Activated CD8-positive, alpha-beta T cell treated with anti-CD3 and anti-CD28 coated beads for 36 hours (primary cell): ENCODE data around the gene ATP2B2. TPM values are rescaled to one million over a fixed set of nuclear protein-coding genes. Genes with fewer than 3 reads are reported as not detected.

Experiments
- ATAC-seq: fragments of 200-7000 bp; cut with Tn5 transposase; one replicate; pipeline ENCODE4 v1.10.0; 2021; ENCODE audit warnings: mild to moderate bottlenecking, moderate library complexity
- CTCF ChIA-PET: fragments of 350-600 bp; sonication (Branson Sonifier 250); formaldehyde crosslinking; loops from one replicate; lab custom pipeline; 2021; ENCODE audit warnings: antibody characterized with exemption; lab: Charles Lee
- POLR2A ChIA-PET: fragments of 350-600 bp; sonication (Branson Sonifier 250); formaldehyde crosslinking; loops from one replicate; lab custom pipeline; 2021; ENCODE audit warnings: antibody characterized with exemption; lab: Charles Lee
- DNase-seq: peaks from one replicate; pipeline ENCODE4 v3.0.0-alpha.2; 2020
- H3K27ac Mint-ChIP-seq: one replicate; pipeline ENCODE4 v1.8.0; 2021; ENCODE audit warnings: mild to moderate bottlenecking, mixed read lengths
- H3K27me3 Mint-ChIP-seq: one replicate; pipeline ENCODE4 v1.8.0; 2021; ENCODE audit warnings: mixed read lengths
- H3K36me3 Mint-ChIP-seq: one replicate; pipeline ENCODE4 v1.8.0; 2021; ENCODE audit warnings: low read depth, mixed read lengths
- H3K4me1 Mint-ChIP-seq: one replicate; pipeline ENCODE4 v1.8.0; 2021; ENCODE audit warnings: low read depth, mixed read lengths
- H3K4me3 Mint-ChIP-seq: one replicate; pipeline ENCODE4 v1.8.0; 2021; ENCODE audit warnings: mild to moderate bottlenecking, moderate library complexity, mixed read lengths
- H3K9me3 Mint-ChIP-seq: one replicate; pipeline ENCODE4 v1.8.0; 2021; ENCODE audit warnings: mixed read lengths
- intact Hi-C: fragments of 100-400 bp; cut with micrococcal nuclease; formaldehyde crosslinking; loops from one replicate; pipeline ENCODE4 v1.10.0; 2022
- total RNA-seq, 2 experiments: library from RNA; stranded (reverse); gene quantifications; one replicate each; pipeline ENCODE4 v1.2.3, GENCODE V29; 2021
- TF ChIP-seq, protein P1 (sequence below): fragments of 200-600 bp; IDR thresholded peaks from one replicate; pipeline ENCODE4 v1.8.0; 2022; ENCODE audit warnings: antibody characterized with exemption, mild to moderate bottlenecking

ATP2B2 gene
- total RNA-seq, 2 experiments from 2014 or later = not detected

DNA sequence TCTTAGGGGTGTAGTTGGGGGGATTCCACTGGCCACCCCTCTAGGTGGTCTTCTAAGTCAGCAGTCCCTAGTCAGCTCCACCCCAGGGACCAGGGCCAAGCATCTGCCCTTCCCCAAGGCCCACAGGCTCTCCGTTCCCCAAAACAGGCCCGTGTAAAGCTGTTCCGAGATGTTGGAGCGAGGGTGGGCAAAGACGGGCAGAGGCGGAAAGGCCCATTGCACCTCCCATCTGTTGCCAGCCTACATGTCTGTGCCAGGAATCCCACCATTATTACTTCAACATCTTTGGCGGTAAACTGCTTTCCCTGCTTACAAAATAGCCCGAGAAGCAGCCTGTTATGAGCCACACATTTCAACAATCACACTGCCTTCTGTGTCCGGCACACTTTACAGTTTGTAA, 1.9 kb upstream of the ATP2B2 start:
- ChIA-PET POLR2A (no interaction called here), CTCF (no interaction called here)
- Mint-ChIP-seq H3K9me3 (no peaks in the 10 kb centered on the region), H3K27me3 (peaks cover 16% of the 10 kb centered on the region), H3K36me3 (no peaks in the 10 kb centered on the region), H3K27ac (no peak overlapping the region), H3K4me1 (peaks cover 4% of the 10 kb centered on the region), H3K4me3 (no peak overlapping the region)
- TF ChIP-seq, protein P1, sequence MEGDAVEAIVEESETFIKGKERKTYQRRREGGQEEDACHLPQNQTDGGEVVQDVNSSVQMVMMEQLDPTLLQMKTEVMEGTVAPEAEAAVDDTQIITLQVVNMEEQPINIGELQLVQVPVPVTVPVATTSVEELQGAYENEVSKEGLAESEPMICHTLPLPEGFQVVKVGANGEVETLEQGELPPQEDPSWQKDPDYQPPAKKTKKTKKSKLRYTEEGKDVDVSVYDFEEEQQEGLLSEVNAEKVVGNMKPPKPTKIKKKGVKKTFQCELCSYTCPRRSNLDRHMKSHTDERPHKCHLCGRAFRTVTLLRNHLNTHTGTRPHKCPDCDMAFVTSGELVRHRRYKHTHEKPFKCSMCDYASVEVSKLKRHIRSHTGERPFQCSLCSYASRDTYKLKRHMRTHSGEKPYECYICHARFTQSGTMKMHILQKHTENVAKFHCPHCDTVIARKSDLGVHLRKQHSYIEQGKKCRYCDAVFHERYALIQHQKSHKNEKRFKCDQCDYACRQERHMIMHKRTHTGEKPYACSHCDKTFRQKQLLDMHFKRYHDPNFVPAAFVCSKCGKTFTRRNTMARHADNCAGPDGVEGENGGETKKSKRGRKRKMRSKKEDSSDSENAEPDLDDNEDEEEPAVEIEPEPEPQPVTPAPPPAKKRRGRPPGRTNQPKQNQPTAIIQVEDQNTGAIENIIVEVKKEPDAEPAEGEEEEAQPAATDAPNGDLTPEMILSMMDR = no peak
- no peak for ATAC-seq
- intact Hi-C loops = no loop called here
- DNase-seq = no peak

DNA sequence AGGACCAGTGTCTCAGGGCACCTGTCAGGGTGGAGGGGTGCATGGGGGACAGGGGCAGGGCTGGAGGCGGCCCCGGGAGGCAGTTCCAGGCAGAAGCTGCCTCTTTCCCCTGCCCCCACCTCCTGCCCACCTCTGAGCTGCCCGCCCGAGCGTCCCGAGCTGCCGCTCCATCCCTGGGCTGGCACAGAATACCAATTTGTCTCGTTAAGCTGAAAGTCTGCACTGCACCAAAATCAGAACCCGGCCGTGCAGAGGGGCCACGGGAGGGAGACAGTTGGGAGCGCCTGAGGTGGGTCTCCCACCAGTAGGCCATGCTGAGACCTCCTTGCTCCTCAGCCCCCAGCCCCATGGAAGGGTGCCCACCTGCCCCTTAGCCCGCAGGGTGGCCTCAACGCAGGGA, 1.3 kb upstream of the ATP2B2 start:
- Mint-ChIP-seq H3K36me3 (no peaks in the 10 kb centered on the region), H3K9me3 (no peaks in the 10 kb centered on the region), H3K4me3 (no peak overlapping the region), H3K4me1 (peaks cover 4% of the 10 kb centered on the region), H3K27ac (no peak overlapping the region), H3K27me3 (peaks cover 14% of the 10 kb centered on the region)
- TF ChIP-seq, protein P1 = no peak
- ChIA-PET POLR2A (interaction anchor here (0.6 kb wide), 1 partner anchor 43 kb away, joined by 3 read pairs; no protein-coding TSS in a partner anchor), CTCF (no interaction called here)
- DNase-seq (no peak), ATAC-seq (no peak)
- intact Hi-C loops = no loop called here

DNA sequence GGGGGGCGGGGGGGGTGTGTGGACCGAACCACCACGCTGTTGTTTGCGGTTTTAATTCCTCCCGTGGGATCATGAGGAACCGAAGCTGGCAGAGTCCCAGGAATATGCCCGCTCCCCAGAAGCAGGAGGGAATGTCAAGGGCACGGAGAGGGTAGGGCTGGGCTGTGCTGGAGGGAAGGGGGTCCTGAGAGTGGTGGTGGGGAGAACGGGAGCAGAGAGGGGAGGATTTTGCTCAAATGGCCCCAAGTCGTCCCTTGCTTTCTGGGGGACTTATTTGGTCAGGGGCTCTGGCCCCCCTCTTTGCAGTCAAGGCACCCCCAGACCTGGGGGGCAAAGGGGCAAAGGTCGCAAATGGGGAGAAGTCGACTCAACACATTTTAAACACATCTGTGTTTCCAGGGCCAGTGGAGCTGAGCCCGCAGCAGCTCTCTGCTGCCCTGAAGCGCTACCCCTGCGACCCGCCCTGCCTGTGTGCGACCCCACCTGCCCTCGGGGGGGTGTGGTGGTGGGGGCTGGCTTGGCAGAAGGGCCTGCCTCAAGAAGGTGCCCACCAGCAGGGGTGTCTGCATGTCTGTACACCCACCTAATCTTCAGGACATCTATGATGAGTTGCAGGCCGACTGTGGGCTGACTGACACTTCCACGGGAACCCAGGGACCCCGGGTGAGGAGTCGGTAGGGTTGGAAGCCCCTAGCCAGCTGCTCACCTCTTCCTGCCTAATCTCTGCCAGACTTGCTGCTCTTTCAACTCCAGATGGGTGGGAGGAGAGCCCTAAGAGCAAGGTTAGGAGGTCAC, 602 bp upstream of the ATP2B2 start:
- ChIA-PET POLR2A (no interaction called here), CTCF (no interaction called here)
- Mint-ChIP-seq H3K4me1 (peaks cover 4% of the 10 kb centered on the region), H3K9me3 (no peaks in the 10 kb centered on the region), H3K4me3 (no peak overlapping the region), H3K36me3 (no peaks in the 10 kb centered on the region), H3K27ac (no peak overlapping the region), H3K27me3 (peaks cover 13% of the 10 kb centered on the region)
- ATAC-seq (no peak), DNase-seq (no peak)
- TF ChIP-seq, protein P1 = no peak
- intact Hi-C loops = no loop called here

DNA sequence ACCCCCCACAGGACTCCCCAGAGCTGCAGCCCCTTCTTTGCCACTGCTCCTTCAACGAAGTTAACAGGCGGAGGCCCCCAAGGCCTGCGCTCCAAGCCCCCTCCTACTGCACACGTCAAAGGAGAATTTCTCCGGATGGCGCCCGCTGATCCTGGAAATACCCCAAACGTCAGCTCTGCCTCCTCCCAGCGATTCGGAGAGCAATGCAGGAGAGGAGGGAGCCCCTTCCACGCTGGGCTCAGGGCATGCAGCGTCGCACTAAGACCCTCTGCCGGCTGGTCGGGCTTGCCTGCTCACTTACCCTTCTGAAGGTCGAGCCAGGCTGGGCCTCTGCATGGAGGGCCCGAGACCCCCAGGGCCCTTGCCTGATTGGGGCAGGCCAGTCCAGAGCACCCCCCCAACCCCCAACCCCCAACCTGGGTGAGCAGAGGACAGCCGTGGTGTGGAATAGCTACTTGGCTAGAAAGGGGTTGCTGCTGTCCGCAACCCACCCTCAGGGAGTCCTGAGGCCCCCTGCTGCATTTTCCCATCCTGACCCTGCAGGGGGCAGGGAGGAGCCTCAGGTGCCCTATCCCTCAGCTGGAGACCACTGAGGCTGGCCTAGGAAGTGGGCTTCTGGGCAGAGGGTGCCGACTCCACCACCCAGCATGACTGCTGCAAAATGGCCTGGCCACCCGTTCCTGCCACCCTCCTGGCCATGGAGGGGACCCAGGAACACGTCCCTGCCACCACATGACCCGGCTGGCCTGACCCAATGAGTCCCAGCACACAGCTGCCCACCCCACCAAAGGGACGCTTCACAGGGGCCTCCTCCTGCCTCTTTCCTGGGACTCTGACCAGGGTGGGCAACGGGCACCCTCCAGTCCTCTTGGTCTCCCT, 976 bp downstream of the ATP2B2 start:
- H3K9me3 Mint-ChIP-seq = no peaks in the 10 kb centered on the region
- CTCF ChIA-PET = interaction anchor here (0.9 kb wide), 1 partner anchor 14 kb away, joined by 4 read pairs; no protein-coding TSS in a partner anchor
- ATAC-seq (no peak), DNase-seq (no peak)
- POLR2A ChIA-PET = interaction anchor here (0.9 kb wide), 1 partner anchor 9 kb away, joined by 3 read pairs; no protein-coding TSS in a partner anchor
- H3K4me3 Mint-ChIP-seq = no peak overlapping the region
- TF ChIP-seq, protein P1 = no peak
- no peaks in the 10 kb centered on the region for H3K36me3 Mint-ChIP-seq
- intact Hi-C loops = no loop called here
- no peak overlapping the region for H3K27ac Mint-ChIP-seq
- H3K4me1 Mint-ChIP-seq = peaks cover 4% of the 10 kb centered on the region
- H3K27me3 Mint-ChIP-seq = peaks cover 13% of the 10 kb centered on the region
